HL-60 (cell line): ENCODE results near the gene AMZ1.

Source experiments
- POLR2AphosphoS5 ChIP-seq: IDR thresholded peaks from 2 replicates; pipeline ENCODE4 v1.6.1; 2012; ENCODE audit warnings: low read depth
- TF ChIP-seq, protein P1 (sequence below): IDR thresholded peaks from one replicate; pipeline ENCODE4 v1.5.1; 2011; ENCODE audit warnings: low read length, control low read depth, inconsistent platforms; ENCODE audit not compliant: insufficient read depth
- TF ChIP-seq, protein P2 (sequence below): IDR thresholded peaks from 2 replicates; pipeline ENCODE4 v1.6.1; 2012; ENCODE audit warnings: low read depth; ENCODE audit not compliant: insufficient replicate concordance

DNA sequence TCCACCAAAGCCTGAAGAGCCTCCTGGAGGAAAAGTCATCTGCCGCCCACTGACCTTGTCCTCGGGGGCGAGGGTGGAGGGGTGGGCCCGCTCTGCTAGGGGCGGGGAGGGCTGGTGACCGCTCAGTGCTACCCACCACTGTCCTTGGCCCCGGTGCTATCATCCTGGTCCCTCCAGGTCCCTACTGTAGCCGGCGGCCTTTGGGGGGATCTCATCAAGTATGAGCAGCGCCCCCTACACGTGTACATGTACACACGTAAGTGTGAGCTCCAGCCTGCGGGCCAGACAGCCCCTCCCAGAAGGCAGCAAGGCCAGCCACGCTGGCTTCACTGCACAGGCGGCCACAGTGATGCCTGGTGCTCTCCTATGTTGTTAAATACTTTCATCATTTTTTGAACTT, 36.7 kb upstream of the AMZ1 start:
- TF ChIP-seq POLR2AphosphoS5: no peak
- TF ChIP-seq, protein P1, sequence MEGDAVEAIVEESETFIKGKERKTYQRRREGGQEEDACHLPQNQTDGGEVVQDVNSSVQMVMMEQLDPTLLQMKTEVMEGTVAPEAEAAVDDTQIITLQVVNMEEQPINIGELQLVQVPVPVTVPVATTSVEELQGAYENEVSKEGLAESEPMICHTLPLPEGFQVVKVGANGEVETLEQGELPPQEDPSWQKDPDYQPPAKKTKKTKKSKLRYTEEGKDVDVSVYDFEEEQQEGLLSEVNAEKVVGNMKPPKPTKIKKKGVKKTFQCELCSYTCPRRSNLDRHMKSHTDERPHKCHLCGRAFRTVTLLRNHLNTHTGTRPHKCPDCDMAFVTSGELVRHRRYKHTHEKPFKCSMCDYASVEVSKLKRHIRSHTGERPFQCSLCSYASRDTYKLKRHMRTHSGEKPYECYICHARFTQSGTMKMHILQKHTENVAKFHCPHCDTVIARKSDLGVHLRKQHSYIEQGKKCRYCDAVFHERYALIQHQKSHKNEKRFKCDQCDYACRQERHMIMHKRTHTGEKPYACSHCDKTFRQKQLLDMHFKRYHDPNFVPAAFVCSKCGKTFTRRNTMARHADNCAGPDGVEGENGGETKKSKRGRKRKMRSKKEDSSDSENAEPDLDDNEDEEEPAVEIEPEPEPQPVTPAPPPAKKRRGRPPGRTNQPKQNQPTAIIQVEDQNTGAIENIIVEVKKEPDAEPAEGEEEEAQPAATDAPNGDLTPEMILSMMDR: peak; percentile 11
- TF ChIP-seq, protein P2, sequence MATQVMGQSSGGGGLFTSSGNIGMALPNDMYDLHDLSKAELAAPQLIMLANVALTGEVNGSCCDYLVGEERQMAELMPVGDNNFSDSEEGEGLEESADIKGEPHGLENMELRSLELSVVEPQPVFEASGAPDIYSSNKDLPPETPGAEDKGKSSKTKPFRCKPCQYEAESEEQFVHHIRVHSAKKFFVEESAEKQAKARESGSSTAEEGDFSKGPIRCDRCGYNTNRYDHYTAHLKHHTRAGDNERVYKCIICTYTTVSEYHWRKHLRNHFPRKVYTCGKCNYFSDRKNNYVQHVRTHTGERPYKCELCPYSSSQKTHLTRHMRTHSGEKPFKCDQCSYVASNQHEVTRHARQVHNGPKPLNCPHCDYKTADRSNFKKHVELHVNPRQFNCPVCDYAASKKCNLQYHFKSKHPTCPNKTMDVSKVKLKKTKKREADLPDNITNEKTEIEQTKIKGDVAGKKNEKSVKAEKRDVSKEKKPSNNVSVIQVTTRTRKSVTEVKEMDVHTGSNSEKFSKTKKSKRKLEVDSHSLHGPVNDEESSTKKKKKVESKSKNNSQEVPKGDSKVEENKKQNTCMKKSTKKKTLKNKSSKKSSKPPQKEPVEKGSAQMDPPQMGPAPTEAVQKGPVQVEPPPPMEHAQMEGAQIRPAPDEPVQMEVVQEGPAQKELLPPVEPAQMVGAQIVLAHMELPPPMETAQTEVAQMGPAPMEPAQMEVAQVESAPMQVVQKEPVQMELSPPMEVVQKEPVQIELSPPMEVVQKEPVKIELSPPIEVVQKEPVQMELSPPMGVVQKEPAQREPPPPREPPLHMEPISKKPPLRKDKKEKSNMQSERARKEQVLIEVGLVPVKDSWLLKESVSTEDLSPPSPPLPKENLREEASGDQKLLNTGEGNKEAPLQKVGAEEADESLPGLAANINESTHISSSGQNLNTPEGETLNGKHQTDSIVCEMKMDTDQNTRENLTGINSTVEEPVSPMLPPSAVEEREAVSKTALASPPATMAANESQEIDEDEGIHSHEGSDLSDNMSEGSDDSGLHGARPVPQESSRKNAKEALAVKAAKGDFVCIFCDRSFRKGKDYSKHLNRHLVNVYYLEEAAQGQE: no peak
